Osteoblast (primary cell): Measurements from ENCODE around the gene SMIM9. TPM values are rescaled to one million over a fixed set of nuclear protein-coding genes. Genes with fewer than 3 reads are reported as not detected.
A peak's percentile ranks its signal among the peaks of the same experiment; 100 is the strongest.

Experiments
- DNase-seq: peaks from one replicate; pipeline ENCODE4 v3.0.0; 2011; ENCODE audit warnings: low spot score, mixed read lengths; ENCODE audit not compliant: insufficient read length; ENCODE audit errors: missing footprints
- H2AFZ ChIP-seq: 2 replicates; pipeline ENCODE4 v1.6.0; 2011; ENCODE audit warnings: mild to moderate bottlenecking, low read length
- H3K27ac ChIP-seq: 2 replicates; pipeline ENCODE4 v1.5.1; 2011; ENCODE audit warnings: mild to moderate bottlenecking, low read depth, low read length, moderate library complexity
- H3K27me3 ChIP-seq: 2 replicates; pipeline ENCODE4 v1.6.0; 2012; ENCODE audit warnings: mild to moderate bottlenecking, control low read depth, inconsistent platforms, low read length, moderate library complexity; ENCODE audit not compliant: insufficient read depth
- H3K36me3 ChIP-seq: 2 replicates; pipeline ENCODE4 v1.5.1; 2011; ENCODE audit warnings: mild to moderate bottlenecking, low read length, control low read depth, moderate library complexity; ENCODE audit not compliant: insufficient read depth
- H3K4me1 ChIP-seq: 2 replicates; pipeline ENCODE4 v1.5.1; 2011; ENCODE audit warnings: mild to moderate bottlenecking, low read length, control low read depth, moderate library complexity; ENCODE audit not compliant: insufficient read depth
- H3K4me2 ChIP-seq: 2 replicates; pipeline ENCODE4 v1.6.0; 2011; ENCODE audit warnings: mild to moderate bottlenecking, low read length; ENCODE audit not compliant: insufficient read depth
- H3K4me3 ChIP-seq: fragments of 200-600 bp; sonication (generic); 3 replicates; pipeline ENCODE4 v1.5.1; 2012; ENCODE audit warnings: mild to moderate bottlenecking, low read length, inconsistent platforms; ENCODE audit not compliant: insufficient read depth
- H3K79me2 ChIP-seq: 2 replicates; pipeline ENCODE4 v1.6.0; 2012; ENCODE audit warnings: mild to moderate bottlenecking, low read length, control low read depth, inconsistent platforms; ENCODE audit not compliant: insufficient read depth
- H3K9me3 ChIP-seq: 2 replicates; pipeline ENCODE4 v1.5.1; 2011; ENCODE audit warnings: low read depth, low read length, control low read depth
- H4K20me1 ChIP-seq: 2 replicates; pipeline ENCODE4 v1.6.0; 2012; ENCODE audit warnings: mild to moderate bottlenecking, low read length, control low read depth; ENCODE audit not compliant: insufficient read depth
- CTCF ChIP-seq: IDR thresholded peaks from 2 replicates; pipeline ENCODE4 v1.5.1; 2011; ENCODE audit warnings: mild to moderate bottlenecking, low read depth, low read length, moderate library complexity; ENCODE audit errors: extremely low read depth
- total RNA-seq: library from RNA; depleted of rRNA; stranded (reverse); fragments of >200 nt; gene quantifications from 2 replicates; pipeline ENCODE4 v1.2.3, GENCODE V29; 2012

Gene SMIM9
- total RNA-seq, 1 donor: not detected

DNA sequence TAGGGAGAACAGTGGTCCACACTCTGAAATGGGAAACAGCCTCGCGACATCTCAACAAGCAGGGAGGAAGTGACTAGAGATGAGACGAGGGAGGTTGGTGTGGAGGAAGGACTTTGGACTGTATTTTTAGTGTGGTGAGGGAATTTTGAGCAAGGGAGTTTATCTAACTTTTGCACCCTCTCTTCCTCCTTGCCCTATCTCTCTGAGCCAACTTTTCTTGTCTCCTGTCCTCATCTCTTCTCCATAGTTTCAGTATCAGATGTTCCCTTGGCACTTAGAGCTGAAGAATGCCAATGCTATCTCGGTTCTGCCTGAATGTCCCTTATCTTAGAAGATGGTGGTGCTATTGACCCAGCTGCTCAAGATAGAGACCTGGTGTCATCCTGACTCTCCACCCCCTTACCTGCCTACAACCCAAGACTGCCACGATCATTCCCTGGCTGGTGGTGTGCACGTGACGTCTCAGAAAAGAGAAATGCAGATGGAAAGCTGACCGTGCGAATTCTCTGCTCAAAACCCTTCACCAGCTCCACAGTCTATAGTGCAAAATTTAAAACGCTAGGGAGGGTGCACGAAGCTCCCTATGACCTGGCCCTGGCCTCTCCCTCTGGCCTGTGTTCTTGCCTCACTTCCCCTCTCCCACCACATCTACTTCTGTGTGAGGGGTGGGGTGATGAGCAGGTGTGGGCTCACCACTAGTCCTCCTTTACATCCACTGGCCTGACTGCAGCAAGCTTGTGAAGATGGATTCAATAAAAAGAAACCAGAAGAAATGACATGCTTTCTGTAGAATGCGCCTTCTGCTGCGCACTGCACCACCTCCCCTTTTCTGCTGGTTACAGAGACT lies 50.1 kb downstream of the SMIM9 start:
- Histone ChIP-seq H3K36me3 (no peaks in the 10 kb centered on the region), H2AFZ (no peak overlapping the region), H3K9me3 (no peaks in the 10 kb centered on the region), H4K20me1 (no peaks in the 10 kb centered on the region), H3K79me2 (no peaks in the 10 kb centered on the region), H3K4me2 (no peak overlapping the region), H3K27ac (no peak overlapping the region), H3K4me1 (peaks cover 12% of the 10 kb centered on the region), H3K27me3 (no peaks in the 10 kb centered on the region), H3K4me3 (no peak overlapping the region)
- no peak for TF ChIP-seq CTCF
- DNase-seq: no peak

GRCh38 chrX:154780968-154781367 lies 53.5 kb downstream of the SMIM9 start:
- no peak for DNase-seq
- Histone ChIP-seq H3K27me3 (no peaks in the 10 kb centered on the region), H3K79me2 (no peaks in the 10 kb centered on the region), H3K4me1 (peaks cover 26% of the 10 kb centered on the region), H3K4me3 (no peak overlapping the region), H3K9me3 (no peaks in the 10 kb centered on the region), H3K27ac (no peak overlapping the region), H4K20me1 (no peaks in the 10 kb centered on the region), H2AFZ (no peak overlapping the region), H3K4me2 (no peak overlapping the region), H3K36me3 (peaks cover 17% of the 10 kb centered on the region)
- no peak for TF ChIP-seq CTCF

- no peak overlapping the region for H3K4me3 ChIP-seq
- no peaks in the 10 kb centered on the region for H3K79me2 ChIP-seq
- H3K4me2 ChIP-seq: peak overlapping the region; percentile 15
- H3K9me3 ChIP-seq: no peaks in the 10 kb centered on the region
- peaks cover 26% of the 10 kb centered on the region for H3K4me1 ChIP-seq
- H3K27ac ChIP-seq: peak overlapping the region; percentile 43
- peaks cover 33% of the 10 kb centered on the region for H3K36me3 ChIP-seq
- no peak overlapping the region for H2AFZ ChIP-seq
- no peaks in the 10 kb centered on the region for H4K20me1 ChIP-seq
- TF ChIP-seq CTCF: no peak
- peak; percentile 89 for DNase-seq
- H3K27me3 ChIP-seq: no peaks in the 10 kb centered on the region
Measured at GRCh38 chrX:154779261-154779660, 55.2 kb downstream of the SMIM9 start.

DNA sequence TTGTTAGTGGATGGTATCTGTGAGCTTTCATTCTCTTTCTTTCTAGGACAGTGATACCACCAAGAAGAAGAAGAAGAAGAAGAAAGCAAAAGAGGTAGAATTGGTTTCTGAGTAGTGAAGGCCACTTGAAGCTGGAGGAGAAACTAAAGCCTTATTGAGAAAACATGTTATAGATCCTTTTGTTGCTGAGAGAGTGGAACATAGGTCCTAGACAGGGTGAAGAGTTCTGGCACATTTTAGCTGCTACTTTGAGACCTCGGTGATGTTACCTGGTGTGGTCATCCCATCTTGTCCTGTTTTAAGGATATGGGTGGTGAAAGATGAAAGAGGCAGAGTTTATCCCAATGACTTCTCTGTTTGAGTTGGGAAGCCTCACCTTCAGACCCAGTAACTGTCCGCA lies 57.7 kb downstream of the SMIM9 start:
- Histone ChIP-seq H3K4me1 (peaks cover 21% of the 10 kb centered on the region), H2AFZ (no peak overlapping the region), H3K4me3 (no peak overlapping the region), H4K20me1 (peaks cover 4% of the 10 kb centered on the region), H3K36me3 (peaks cover 40% of the 10 kb centered on the region), H3K4me2 (no peak overlapping the region), H3K27ac (no peak overlapping the region), H3K27me3 (no peaks in the 10 kb centered on the region), H3K9me3 (no peaks in the 10 kb centered on the region), H3K79me2 (no peaks in the 10 kb centered on the region)
- TF ChIP-seq CTCF: no peak
- no peak for DNase-seq
